Measurements from ENCODE around the gene TP53BP2. TPM values are rescaled to one million over a fixed set of nuclear protein-coding genes. Genes with fewer than 3 reads are reported as not detected.
A peak's percentile ranks its signal among the peaks of the same experiment; 100 is the strongest.

The TP53BP2 gene
- total RNA-seq, 1 donor from 2014 or later: 63.8 TPM

DNA sequence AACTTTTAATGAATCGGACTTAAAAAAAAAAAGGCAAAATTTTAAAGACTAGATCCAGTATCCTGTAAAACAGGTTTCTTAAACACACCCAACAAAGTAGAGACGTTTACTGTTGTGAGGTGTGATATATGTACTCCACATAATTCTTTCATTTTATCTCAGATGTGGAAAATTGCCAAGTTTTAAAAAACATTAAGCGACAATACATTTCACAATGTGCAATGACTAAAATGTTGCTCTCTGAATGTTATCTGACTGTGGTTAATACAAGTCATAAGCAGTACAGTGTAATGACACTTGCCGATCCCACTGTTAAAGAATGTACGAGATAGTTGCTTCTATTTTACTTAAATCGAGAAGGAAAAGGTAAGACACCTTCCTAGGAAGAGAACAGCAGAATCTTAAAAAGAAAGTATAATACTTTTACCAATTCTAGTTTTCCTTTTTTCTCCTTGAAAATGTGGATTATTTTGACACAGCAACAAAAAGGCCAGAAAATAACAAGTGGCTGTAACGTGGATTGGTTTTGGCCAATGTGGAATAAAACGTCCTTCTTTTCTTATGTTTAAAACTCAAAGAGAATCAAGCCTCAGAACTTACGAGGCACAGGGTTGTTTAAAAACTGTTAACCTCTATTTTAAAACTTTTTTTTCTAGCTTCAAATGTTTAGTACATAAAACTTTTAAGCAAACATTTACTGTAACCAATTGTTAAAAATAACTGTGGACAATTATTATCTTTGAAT lies 51.4 kb downstream of the TP53BP2 start:
- peaks cover 36% of the 10 kb centered on the region for H3K36me3 Mint-ChIP-seq

DNA sequence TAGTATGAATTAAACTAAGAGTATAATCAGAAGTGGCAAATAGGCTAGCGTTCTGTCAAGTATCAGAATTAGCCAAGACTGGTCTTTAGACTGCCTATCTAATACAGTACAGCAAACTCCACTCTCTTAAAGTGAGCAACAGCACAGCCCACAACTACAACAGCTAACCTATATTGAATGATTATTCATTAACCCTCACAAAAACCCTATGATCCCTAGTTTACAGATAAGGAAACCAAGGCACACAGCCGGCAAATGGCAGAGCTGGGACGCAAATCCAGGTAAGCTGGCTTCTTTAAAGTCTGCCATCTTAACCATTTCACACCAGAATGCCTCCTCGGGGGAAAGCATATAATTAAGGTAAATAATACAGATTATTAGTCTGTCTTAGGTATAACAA lies 52.0 kb downstream of the TP53BP2 start:
- H3K4me3 Mint-ChIP-seq: peak overlapping the region; percentile 14
- peak overlapping the region; percentile 84 for H3K27ac Mint-ChIP-seq
- H3K9me3 Mint-ChIP-seq: no peaks in the 10 kb centered on the region
- peaks cover 22% of the 10 kb centered on the region for H3K4me1 Mint-ChIP-seq
- peaks cover 39% of the 10 kb centered on the region for H3K36me3 Mint-ChIP-seq
- no peaks in the 10 kb centered on the region for H3K27me3 Mint-ChIP-seq (ENCODE audit: low read depth)
- TF ChIP-seq, protein P1, sequence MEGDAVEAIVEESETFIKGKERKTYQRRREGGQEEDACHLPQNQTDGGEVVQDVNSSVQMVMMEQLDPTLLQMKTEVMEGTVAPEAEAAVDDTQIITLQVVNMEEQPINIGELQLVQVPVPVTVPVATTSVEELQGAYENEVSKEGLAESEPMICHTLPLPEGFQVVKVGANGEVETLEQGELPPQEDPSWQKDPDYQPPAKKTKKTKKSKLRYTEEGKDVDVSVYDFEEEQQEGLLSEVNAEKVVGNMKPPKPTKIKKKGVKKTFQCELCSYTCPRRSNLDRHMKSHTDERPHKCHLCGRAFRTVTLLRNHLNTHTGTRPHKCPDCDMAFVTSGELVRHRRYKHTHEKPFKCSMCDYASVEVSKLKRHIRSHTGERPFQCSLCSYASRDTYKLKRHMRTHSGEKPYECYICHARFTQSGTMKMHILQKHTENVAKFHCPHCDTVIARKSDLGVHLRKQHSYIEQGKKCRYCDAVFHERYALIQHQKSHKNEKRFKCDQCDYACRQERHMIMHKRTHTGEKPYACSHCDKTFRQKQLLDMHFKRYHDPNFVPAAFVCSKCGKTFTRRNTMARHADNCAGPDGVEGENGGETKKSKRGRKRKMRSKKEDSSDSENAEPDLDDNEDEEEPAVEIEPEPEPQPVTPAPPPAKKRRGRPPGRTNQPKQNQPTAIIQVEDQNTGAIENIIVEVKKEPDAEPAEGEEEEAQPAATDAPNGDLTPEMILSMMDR (IDR thresholded peaks at IDR 0.05; ENCODE audit: unreplicated experiment): no peak
- DNase-seq (ENCODE audit: low spot score in 2 of 2, unreplicated experiment in 2 of 2): no peak

More for the DNA sequence above, 51.4 kb downstream of the TP53BP2 start:
- Mint-ChIP-seq H3K4me3 (peak overlapping the region; percentile 14), H3K27me3 (ENCODE audit: low read depth) (no peaks in the 10 kb centered on the region), H3K4me1 (peaks cover 22% of the 10 kb centered on the region), H3K27ac (peak overlapping the region; percentile 84), H3K9me3 (no peaks in the 10 kb centered on the region)
- TF ChIP-seq, protein P1 (IDR thresholded peaks at IDR 0.05; ENCODE audit: unreplicated experiment): no peak
- DNase-seq (ENCODE audit: low spot score in 2 of 2, unreplicated experiment in 2 of 2): no peak

DNA sequence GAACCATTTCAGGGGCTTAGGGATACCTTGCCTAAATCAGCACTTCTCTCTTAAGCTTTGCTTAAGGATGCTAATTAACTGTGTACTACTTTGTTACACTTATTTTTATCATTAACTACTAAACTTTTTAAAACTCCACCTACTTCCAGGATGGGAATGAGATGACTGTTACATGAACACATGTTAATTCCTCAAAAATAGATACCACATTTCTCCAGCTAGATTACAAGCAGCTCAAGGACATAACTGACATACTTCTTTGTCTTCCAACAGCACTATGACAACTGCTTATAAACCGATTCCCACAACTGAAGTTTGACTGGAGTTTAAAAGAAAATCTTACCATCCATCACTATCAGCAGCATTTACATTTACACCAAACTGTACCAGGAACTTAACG lies 53.7 kb downstream of the TP53BP2 start:
- H3K4me3 Mint-ChIP-seq: no peak overlapping the region
- H3K27me3 Mint-ChIP-seq (ENCODE audit: low read depth): no peaks in the 10 kb centered on the region
- DNase-seq (ENCODE audit: low spot score in 2 of 2, unreplicated experiment in 2 of 2): no peak
- TF ChIP-seq, protein P1 (IDR thresholded peaks at IDR 0.05; ENCODE audit: unreplicated experiment): no peak
- H3K36me3 Mint-ChIP-seq: peaks cover 40% of the 10 kb centered on the region
- H3K9me3 Mint-ChIP-seq: no peaks in the 10 kb centered on the region
- peaks cover 22% of the 10 kb centered on the region for H3K4me1 Mint-ChIP-seq
- H3K27ac Mint-ChIP-seq: no peak overlapping the region

DNA sequence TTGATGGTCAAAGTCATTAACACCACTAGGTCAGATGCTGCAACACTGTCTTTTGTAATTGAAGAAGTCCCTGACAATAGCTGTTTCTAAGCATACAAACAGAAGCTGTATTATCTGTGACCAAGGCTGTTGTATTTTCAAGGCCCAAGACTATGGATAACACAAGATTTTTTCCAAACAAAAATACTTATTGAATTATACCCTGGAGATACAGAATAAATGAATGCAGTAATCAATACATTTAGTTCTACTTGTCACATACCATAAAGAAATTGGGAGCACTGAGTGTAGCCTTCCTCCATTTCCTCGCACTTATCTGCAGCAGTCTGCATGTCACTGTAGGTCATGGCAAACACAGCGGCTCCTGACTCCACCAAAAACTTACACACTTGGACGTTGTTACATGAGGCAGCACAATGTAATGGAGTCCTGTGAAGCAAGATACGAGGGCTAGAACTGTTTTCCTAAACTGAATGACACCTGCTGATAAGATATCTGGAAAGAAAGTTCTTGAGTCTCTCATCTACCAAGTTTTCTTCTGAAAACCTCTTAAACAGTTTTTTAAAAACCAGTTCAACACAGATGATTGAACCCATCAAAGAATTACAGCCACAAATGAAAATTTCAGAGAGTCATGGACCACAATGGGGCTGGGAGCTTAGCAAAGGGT lies 56.9 kb downstream of the TP53BP2 start:
- TF ChIP-seq, protein P1 (IDR thresholded peaks at IDR 0.05; ENCODE audit: unreplicated experiment): no peak
- H3K27ac Mint-ChIP-seq: no peak overlapping the region
- H3K4me1 Mint-ChIP-seq: peaks cover 16% of the 10 kb centered on the region
- H3K9me3 Mint-ChIP-seq: no peaks in the 10 kb centered on the region
- H3K27me3 Mint-ChIP-seq (ENCODE audit: low read depth): no peaks in the 10 kb centered on the region
- no peak overlapping the region for H3K4me3 Mint-ChIP-seq
- H3K36me3 Mint-ChIP-seq: peaks cover 39% of the 10 kb centered on the region
- DNase-seq (ENCODE audit: low spot score in 2 of 2, unreplicated experiment in 2 of 2): no peak

DNA sequence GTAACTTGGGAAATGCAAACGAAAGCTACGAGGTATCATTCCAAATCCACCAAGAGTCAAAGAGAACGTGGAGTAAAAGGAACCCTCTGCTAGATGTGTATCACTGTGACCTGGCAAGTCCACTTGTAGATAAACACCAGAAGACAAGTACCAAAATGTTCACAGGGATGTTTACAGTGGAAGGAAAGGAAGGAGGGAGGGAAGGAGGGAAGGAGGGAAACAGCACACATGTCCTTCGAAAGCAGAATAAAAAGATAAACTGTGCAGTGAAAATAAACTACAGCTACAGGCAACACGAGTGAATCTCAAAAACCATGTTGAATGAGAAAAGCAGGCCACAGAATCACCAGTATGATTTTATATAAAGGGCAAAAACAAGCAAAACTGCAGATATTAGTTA lies 59.9 kb downstream of the TP53BP2 start:
- H3K27me3 Mint-ChIP-seq (ENCODE audit: low read depth): no peaks in the 10 kb centered on the region
- no peak for DNase-seq (ENCODE audit: low spot score in 2 of 2, unreplicated experiment in 2 of 2)
- H3K4me1 Mint-ChIP-seq: peaks cover 8% of the 10 kb centered on the region
- TF ChIP-seq, protein P1 (IDR thresholded peaks at IDR 0.05; ENCODE audit: unreplicated experiment): no peak
- H3K4me3 Mint-ChIP-seq: no peak overlapping the region
- H3K9me3 Mint-ChIP-seq: no peaks in the 10 kb centered on the region
- H3K27ac Mint-ChIP-seq: peak overlapping the region; percentile 6
- peaks cover 40% of the 10 kb centered on the region for H3K36me3 Mint-ChIP-seq

Measured in mesothelial cell of epicardium (in vitro differentiated cells).